ENCODE results near the gene SLC22A7. TPM values are rescaled to one million over a fixed set of nuclear protein-coding genes. Genes with fewer than 3 reads are reported as not detected.

The SLC22A7 gene
- total RNA-seq, 4 donors from 2014 or later, result 0.42 TPM; not detected in 3

DNA sequence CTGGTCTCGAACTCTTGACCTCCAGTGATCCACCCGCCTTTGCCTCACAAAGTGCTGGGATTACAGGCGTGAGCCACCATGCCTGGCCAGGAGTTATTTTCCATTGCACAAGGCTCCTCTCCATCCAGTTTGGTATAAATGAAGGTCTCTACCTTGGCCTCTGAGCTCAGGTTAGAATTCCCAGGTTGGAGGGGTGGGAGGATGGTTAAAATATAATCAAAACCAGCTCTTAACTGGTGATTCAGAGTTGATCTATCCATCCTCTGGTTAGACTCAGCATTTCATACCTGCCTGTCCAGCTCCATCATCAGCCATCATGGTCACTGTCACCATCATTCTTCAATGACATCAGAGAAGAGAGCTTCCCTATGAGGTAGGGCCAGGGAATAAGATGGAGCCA lies 2.6 kb upstream of the SLC22A7 start:
- H3K4me1 ChIP-seq, result no peaks in the 10 kb centered on the region
- DNase-seq, result no peak
- peaks cover 0 to 3% (median 0%) of the 10 kb centered on the region in 3 donors for H3K27me3 ChIP-seq
- no peak overlapping the region for H3K27ac ChIP-seq
- H3K4me3 ChIP-seq, result no peak overlapping the region
- no peaks in the 10 kb centered on the region for H3K36me3 ChIP-seq
- H3K9me3 ChIP-seq, result no peaks in the 10 kb centered on the region
- in situ Hi-C loops (cut with MboI; ENCODE audit: low sequenced_read_pairs in 4 of 4) (no loop called here), intact Hi-C loops (cut with DNase I; ENCODE audit: low total_unique reads) (no loop called here)
- TF ChIP-seq POLR2A (IDR thresholded peaks at IDR 0.05), result no peak
- TF ChIP-seq, protein P1, sequence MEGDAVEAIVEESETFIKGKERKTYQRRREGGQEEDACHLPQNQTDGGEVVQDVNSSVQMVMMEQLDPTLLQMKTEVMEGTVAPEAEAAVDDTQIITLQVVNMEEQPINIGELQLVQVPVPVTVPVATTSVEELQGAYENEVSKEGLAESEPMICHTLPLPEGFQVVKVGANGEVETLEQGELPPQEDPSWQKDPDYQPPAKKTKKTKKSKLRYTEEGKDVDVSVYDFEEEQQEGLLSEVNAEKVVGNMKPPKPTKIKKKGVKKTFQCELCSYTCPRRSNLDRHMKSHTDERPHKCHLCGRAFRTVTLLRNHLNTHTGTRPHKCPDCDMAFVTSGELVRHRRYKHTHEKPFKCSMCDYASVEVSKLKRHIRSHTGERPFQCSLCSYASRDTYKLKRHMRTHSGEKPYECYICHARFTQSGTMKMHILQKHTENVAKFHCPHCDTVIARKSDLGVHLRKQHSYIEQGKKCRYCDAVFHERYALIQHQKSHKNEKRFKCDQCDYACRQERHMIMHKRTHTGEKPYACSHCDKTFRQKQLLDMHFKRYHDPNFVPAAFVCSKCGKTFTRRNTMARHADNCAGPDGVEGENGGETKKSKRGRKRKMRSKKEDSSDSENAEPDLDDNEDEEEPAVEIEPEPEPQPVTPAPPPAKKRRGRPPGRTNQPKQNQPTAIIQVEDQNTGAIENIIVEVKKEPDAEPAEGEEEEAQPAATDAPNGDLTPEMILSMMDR (IDR thresholded peaks at IDR 0.05 in 4 of 5, conservative IDR thresholded peaks at IDR 0.05 in 1 of 5), result no peak
- no peak for ATAC-seq

DNA sequence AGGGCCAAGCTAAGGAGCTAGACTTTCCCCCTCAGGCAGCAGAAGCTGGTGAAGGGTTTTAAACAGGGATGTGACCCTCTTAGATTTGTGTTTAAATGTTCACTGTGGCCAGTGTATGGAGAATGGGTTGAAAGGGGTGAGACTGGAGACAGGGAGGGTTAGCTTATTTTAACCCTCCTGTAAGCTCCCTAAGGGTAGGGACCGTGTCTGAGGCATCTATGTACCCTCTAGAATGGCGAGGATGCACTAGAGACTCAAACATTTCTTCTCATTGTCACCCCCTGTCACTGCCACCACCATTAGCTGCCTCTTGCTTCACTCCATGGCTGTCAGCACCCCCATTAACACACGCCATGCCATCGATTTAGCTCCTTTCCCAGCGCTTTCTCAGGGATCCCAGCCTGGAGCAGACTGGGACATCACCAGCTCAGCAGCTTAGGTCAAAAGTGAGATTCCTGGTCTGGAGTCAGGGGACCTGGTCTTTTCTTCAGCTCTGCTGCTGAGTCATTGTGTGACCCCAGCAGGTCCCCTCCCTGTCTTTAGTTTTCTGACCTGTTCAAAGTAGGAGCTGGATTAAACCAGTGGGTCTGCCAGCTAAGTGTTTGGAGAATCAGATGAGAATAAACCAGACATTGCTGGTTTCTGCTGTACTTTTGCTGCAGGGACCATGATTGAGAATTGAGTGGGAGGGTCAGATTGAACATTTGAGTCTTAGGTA lies 1.1 kb upstream of the SLC22A7 start:
- H3K4me1 ChIP-seq, result no peaks in the 10 kb centered on the region
- H3K27ac ChIP-seq, result no peak overlapping the region
- peaks cover 5 to 9% (median 6%) of the 10 kb centered on the region in 3 donors for H3K27me3 ChIP-seq
- intact Hi-C loops (cut with DNase I; ENCODE audit: low total_unique reads) (no loop called here), in situ Hi-C loops (cut with MboI; ENCODE audit: low sequenced_read_pairs in 4 of 4) (no loop called here)
- DNase-seq (no peak), ATAC-seq (no peak)
- H3K9me3 ChIP-seq, result no peaks in the 10 kb centered on the region
- no peak overlapping the region for H3K4me3 ChIP-seq
- no peaks in the 10 kb centered on the region for H3K36me3 ChIP-seq
- TF ChIP-seq, protein P1 (IDR thresholded peaks at IDR 0.05 in 4 of 5, conservative IDR thresholded peaks at IDR 0.05 in 1 of 5), result no peak
- TF ChIP-seq POLR2A (IDR thresholded peaks at IDR 0.05), result no peak

DNA sequence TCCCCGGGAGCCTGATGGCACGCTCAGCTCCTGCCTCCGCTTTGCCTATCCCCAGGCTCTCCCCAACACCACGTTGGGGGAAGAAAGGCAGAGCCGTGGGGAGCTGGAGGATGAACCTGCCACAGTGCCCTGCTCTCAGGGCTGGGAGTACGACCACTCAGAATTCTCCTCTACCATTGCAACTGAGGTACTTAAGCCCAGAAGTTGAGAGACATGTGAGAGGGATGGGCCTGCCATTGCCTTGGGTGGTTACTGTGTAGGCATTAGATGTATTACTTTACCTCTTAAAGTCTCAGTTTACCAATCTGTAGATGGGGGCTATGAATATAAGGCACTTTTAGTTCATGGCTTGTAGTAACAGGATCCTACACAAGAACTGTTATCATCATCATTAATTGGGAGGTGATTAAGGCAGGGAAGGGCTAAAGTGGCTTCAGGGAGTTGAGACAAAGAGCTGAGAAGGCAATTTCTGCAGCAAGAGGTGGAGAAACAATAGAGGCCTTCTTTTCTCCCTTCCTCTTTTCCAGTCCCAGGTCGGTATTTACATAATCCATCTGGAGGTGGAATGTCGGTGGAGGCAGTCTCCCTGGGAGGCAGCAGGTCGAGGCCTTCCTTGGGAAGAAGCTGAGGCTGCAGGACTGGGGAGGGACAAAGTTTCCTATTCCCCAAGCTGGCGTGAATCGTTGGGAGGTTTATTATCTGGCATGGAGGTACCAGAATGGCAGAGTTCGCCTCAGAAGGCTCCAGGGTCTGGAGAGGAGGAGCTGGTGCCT lies 691 bp downstream of the SLC22A7 start:
- ATAC-seq (no peak), DNase-seq (no peak)
- no peaks in the 10 kb centered on the region for H3K36me3 ChIP-seq
- no peaks in the 10 kb centered on the region for H3K4me1 ChIP-seq
- in situ Hi-C loops (cut with MboI; ENCODE audit: low sequenced_read_pairs in 4 of 4), result no loop called here
- intact Hi-C loops (cut with DNase I; ENCODE audit: low total_unique reads), result no loop called here
- no peak overlapping the region for H3K27ac ChIP-seq
- TF ChIP-seq POLR2A (IDR thresholded peaks at IDR 0.05), result no peak
- TF ChIP-seq, protein P1 (IDR thresholded peaks at IDR 0.05 in 4 of 5, conservative IDR thresholded peaks at IDR 0.05 in 1 of 5), result no peak
- no peaks in the 10 kb centered on the region for H3K9me3 ChIP-seq
- H3K4me3 ChIP-seq, result no peak overlapping the region
- H3K27me3 ChIP-seq, result peaks cover 5 to 9% (median 6%) of the 10 kb centered on the region in 3 donors

DNA sequence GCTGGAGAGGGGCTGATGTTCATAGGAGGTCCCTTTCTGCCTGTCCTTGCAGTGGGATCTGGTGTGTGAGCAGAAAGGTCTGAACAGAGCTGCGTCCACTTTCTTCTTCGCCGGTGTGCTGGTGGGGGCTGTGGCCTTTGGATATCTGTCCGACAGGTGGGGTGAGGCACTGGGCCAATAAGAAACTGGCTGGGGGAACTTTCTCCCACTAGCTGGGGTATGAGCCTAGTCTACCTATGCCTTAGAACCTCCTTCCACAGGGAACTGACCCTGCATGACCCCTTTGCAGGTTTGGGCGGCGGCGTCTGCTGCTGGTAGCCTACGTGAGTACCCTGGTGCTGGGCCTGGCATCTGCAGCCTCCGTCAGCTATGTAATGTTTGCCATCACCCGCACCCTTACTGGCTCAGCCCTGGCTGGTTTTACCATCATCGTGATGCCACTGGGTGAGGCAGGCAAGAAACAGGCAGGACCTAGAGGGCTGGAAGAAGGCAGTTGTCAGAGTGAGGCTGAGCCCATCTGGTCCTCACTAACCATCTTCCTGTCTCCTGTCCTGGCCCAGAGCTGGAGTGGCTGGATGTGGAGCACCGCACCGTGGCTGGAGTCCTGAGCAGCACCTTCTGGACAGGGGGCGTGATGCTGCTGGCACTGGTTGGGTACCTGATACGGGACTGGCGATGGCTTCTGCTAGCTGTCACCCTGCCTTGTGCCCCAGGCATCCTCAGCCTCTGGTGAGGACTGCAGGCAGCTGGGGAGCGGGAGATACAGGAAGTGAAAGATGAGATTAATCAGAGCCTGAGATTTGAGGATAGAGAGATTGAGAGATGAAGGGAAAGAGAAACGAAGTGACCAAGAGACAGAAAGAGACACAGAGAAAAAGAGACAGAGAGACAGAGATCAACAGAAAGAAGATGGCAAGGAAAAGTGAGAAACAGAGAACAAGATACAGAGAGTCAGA lies 1.6 kb downstream of the SLC22A7 start:
- no peak for ATAC-seq
- intact Hi-C loops (cut with DNase I; ENCODE audit: low total_unique reads) (no loop called here), in situ Hi-C loops (cut with MboI; ENCODE audit: low sequenced_read_pairs in 4 of 4) (no loop called here)
- no peak overlapping the region for H3K27ac ChIP-seq
- H3K4me3 ChIP-seq, result no peak overlapping the region
- TF ChIP-seq, protein P1 (IDR thresholded peaks at IDR 0.05 in 4 of 5, conservative IDR thresholded peaks at IDR 0.05 in 1 of 5), result no peak
- TF ChIP-seq POLR2A (IDR thresholded peaks at IDR 0.05), result no peak
- peaks cover 5 to 9% (median 6%) of the 10 kb centered on the region in 3 donors for H3K27me3 ChIP-seq
- no peaks in the 10 kb centered on the region for H3K9me3 ChIP-seq
- no peak for DNase-seq
- no peaks in the 10 kb centered on the region for H3K36me3 ChIP-seq
- H3K4me1 ChIP-seq, result no peaks in the 10 kb centered on the region

Measured in gastrocnemius medialis (tissue), 4 donors.